OCI-LY7 (cell line): Measurements from ENCODE around the gene MT1E.

Experiments
- CTCF ChIP-seq: fragments of 200-600 bp; sonication (generic); conservative IDR thresholded peaks from 2 replicates; pipeline ENCODE4 v1.5.1; 2014; ENCODE audit warnings: mild to moderate bottlenecking, antibody characterized with exemption, low read length, moderate library complexity, mixed read lengths
- EZH2phosphoT487 ChIP-seq: fragments of 200-600 bp; sonication (generic); IDR thresholded peaks from 2 replicates; pipeline ENCODE4 v1.6.1; 2018; ENCODE audit warnings: low read depth, borderline replicate concordance, mild to moderate bottlenecking, mixed run types, antibody characterized with exemption, low read length, moderate library complexity, mixed read lengths

GRCh38 chr16:56653218-56653617, 27.6 kb downstream of the MT1E start:
- TF ChIP-seq CTCF = no peak
- no peak for TF ChIP-seq EZH2phosphoT487
